HG02938 (cell line): ENCODE results near the gene TTF1.

Experiments used
- ATAC-seq: cut with Tn5 transposase; IDR thresholded peaks from one replicate; pipeline ENCODE4 v1.9.1; 2021; ENCODE audit warnings: mild to moderate bottlenecking, moderate library complexity; ENCODE audit not compliant: unreplicated experiment

Gene TTF1

GRCh38 chr9:132406554-132407122 lies at the start of gene TTF1:
TSS of gene TTF1 (minus strand) at chr9:132406840. CDS start at chr9:132402821, 4,019 bp downstream.
- ATAC-seq = peak; percentile 65

- ATAC-seq = no peak
Measured at GRCh38 chr9:132456241-132456640, 49.6 kb upstream of the TTF1 start.

- ATAC-seq = no peak
Measured at GRCh38 chr9:132451276-132451675, 44.6 kb upstream of the TTF1 start.

- ATAC-seq = no peak
Measured at GRCh38 chr9:132447902-132448301, 41.3 kb upstream of the TTF1 start.

GRCh38 chr9:132447346-132447745 lies 40.7 kb upstream of the TTF1 start:
- ATAC-seq = no peak

- no peak for ATAC-seq
Measured at GRCh38 chr9:132446887-132447286, 40.2 kb upstream of the TTF1 start.

GRCh38 chr9:132443951-132444607 lies 37.4 kb upstream of the TTF1 start:
- no peak for ATAC-seq

- ATAC-seq = no peak
Measured at GRCh38 chr9:132441404-132441803, 34.8 kb upstream of the TTF1 start.

GRCh38 chr9:132440735-132441134 lies 34.1 kb upstream of the TTF1 start:
- ATAC-seq = no peak

GRCh38 chr9:132439153-132439552 lies 32.5 kb upstream of the TTF1 start:
- ATAC-seq = no peak

GRCh38 chr9:132434881-132435280 lies 28.2 kb upstream of the TTF1 start:
- ATAC-seq = no peak

GRCh38 chr9:132430998-132431397 lies 24.4 kb upstream of the TTF1 start:
- ATAC-seq = no peak

GRCh38 chr9:132426639-132427414 lies 20.2 kb upstream of the TTF1 start:
- no peak for ATAC-seq

GRCh38 chr9:132425675-132426062 lies 19.0 kb upstream of the TTF1 start:
- ATAC-seq = no peak

- ATAC-seq = no peak
Measured at GRCh38 chr9:132424857-132425674, 18.4 kb upstream of the TTF1 start.

- ATAC-seq = no peak
Measured at GRCh38 chr9:132423503-132423902, 16.9 kb upstream of the TTF1 start.

- ATAC-seq = no peak
Measured at GRCh38 chr9:132422574-132422973, 15.9 kb upstream of the TTF1 start.

GRCh38 chr9:132418726-132419363 lies 12.2 kb upstream of the TTF1 start:
- ATAC-seq = no peak

GRCh38 chr9:132415181-132415580 lies 8.5 kb upstream of the TTF1 start:
- ATAC-seq = no peak

GRCh38 chr9:132414731-132415130 lies 8.1 kb upstream of the TTF1 start:
- no peak for ATAC-seq

GRCh38 chr9:132413926-132414325 lies 7.3 kb upstream of the TTF1 start:
- no peak for ATAC-seq
